Gastroesophageal sphincter (tissue), 4 donors: ENCODE data around the gene AGBL4. TPM values are rescaled to one million over a fixed set of nuclear protein-coding genes. Genes with fewer than 3 reads are reported as not detected.

Source experiments
- ATAC-seq: fragments of 150-250 bp; one replicate; pipeline ENCODE4 v1.9.1; 2016; ENCODE audit warnings: mild to moderate bottlenecking, moderate library complexity
- H3K27ac ChIP-seq, 4 donors: fragments of 200-600 bp; sonication (generic) in 3 of 4; 1 replicate in 3 of 4; 2 replicates in 1 of 4; pipeline ENCODE4 v1.5.1; 2016 to 2019
- H3K27me3 ChIP-seq: fragments of 200-600 bp; sonication (generic); one replicate; pipeline ENCODE4 v1.5.1; 2019
- H3K36me3 ChIP-seq, 2 donors: fragments of 200-600 bp; sonication (generic); one replicate each; pipeline ENCODE4 v1.5.1; 2019; ENCODE audit warnings: control low read depth in 1 of 2
- H3K4me1 ChIP-seq, 3 donors: fragments of 200-600 bp; sonication (generic); 1 replicate in 2 of 3; 2 replicates in 1 of 3; pipeline ENCODE4 v1.5.1; 2016 to 2019; ENCODE audit warnings: control low read depth in 2 of 3
- H3K4me3 ChIP-seq, 2 donors: fragments of 200-600 bp; sonication (generic); one replicate each; pipeline ENCODE4 v1.5.1; 2019; ENCODE audit warnings: mild to moderate bottlenecking in 1 of 2, moderate library complexity in 1 of 2
- H3K9me3 ChIP-seq, 3 donors: fragments of 200-600 bp; sonication (generic); one replicate each; pipeline ENCODE4 v1.5.1; 2017 to 2019; ENCODE audit warnings: control low read depth in 2 of 3
- EP300 ChIP-seq: sonication (generic); formaldehyde crosslinking; IDR thresholded peaks from one replicate; pipeline ENCODE4 v1.6.1; 2017; ENCODE audit warnings: antibody characterized with exemption, mild to moderate bottlenecking
- POLR2A ChIP-seq, 2 donors: fragments of 450-650 bp; IDR thresholded peaks; one replicate each; pipeline ENCODE4 v1.6.1; 2017; ENCODE audit warnings: antibody characterized with exemption in 2 of 2, mild to moderate bottlenecking in 2 of 2, moderate library complexity in 1 of 2
- POLR2AphosphoS5 ChIP-seq: sonication (generic); formaldehyde crosslinking; IDR thresholded peaks from one replicate; pipeline ENCODE4 v1.6.1; 2017; ENCODE audit warnings: antibody characterized with exemption
- WGBS, 2 donors: methylation state at CpG; one replicate each; pipeline ENCODE4 v1.1.5; 2018; ENCODE audit warnings: low coverage in 1 of 2; 5-methylcytosine and 5-hydroxymethylcytosine counted together
- total RNA-seq, 4 donors: library from RNA; depleted of rRNA; stranded (reverse); fragments of >200 nt; gene quantifications; one replicate each; pipeline ENCODE4 v1.1.0, GENCODE V29; 2016
- TF ChIP-seq, protein P1 (sequence below), 4 experiments: fragments of 200-600 bp in 2 of 4; fragments of 450-650 bp in 2 of 4; sonication (generic) in 1 of 4; IDR thresholded peaks; one replicate each; pipeline ENCODE4 v1.5.1; 2017 to 2019; ENCODE audit warnings: antibody characterized with exemption in 4 of 4, mild to moderate bottlenecking in 2 of 4, moderate library complexity in 2 of 4

Gene AGBL4
- total RNA-seq, 4 donors from 2014 or later, result 1.6 TPM; not detected in 3

DNA sequence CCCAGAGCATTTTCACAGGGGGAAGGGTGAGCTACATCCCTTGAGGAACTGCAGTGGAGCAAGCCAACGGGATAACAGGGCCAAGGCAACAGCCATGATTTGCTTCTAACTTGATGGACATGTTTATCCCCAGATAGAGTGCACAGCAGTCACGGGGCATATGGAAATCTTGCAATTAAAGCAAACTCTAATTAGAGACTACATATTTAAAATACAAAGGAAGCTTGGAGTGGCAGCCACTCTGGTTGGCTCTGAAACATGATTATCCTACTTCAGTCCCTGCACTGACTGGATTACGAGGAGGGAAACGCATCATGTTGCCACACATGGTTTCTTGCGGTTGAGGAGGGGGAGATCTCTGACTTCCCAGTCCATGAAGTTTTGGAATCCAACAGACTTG, 1307.8 kb downstream of the AGBL4 start:
- H3K27ac ChIP-seq, result no peak overlapping the region
- no peak for ATAC-seq
- H3K27me3 ChIP-seq, result no peaks in the 10 kb centered on the region
- H3K9me3 ChIP-seq, result no peaks in the 10 kb centered on the region
- TF ChIP-seq POLR2A (IDR thresholded peaks at IDR 0.05) (no peak), POLR2AphosphoS5 (no peak), EP300 (no peak)
- TF ChIP-seq, protein P1, sequence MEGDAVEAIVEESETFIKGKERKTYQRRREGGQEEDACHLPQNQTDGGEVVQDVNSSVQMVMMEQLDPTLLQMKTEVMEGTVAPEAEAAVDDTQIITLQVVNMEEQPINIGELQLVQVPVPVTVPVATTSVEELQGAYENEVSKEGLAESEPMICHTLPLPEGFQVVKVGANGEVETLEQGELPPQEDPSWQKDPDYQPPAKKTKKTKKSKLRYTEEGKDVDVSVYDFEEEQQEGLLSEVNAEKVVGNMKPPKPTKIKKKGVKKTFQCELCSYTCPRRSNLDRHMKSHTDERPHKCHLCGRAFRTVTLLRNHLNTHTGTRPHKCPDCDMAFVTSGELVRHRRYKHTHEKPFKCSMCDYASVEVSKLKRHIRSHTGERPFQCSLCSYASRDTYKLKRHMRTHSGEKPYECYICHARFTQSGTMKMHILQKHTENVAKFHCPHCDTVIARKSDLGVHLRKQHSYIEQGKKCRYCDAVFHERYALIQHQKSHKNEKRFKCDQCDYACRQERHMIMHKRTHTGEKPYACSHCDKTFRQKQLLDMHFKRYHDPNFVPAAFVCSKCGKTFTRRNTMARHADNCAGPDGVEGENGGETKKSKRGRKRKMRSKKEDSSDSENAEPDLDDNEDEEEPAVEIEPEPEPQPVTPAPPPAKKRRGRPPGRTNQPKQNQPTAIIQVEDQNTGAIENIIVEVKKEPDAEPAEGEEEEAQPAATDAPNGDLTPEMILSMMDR (IDR thresholded peaks at IDR 0.05), result no peak
- no peaks in the 10 kb centered on the region for H3K36me3 ChIP-seq
- WGBS, 2 donors, result 83 to 100% methylated on average over 3 to 5 of the region's 5 CpGs
- no peaks in the 10 kb centered on the region for H3K4me1 ChIP-seq
- no peak overlapping the region for H3K4me3 ChIP-seq

DNA sequence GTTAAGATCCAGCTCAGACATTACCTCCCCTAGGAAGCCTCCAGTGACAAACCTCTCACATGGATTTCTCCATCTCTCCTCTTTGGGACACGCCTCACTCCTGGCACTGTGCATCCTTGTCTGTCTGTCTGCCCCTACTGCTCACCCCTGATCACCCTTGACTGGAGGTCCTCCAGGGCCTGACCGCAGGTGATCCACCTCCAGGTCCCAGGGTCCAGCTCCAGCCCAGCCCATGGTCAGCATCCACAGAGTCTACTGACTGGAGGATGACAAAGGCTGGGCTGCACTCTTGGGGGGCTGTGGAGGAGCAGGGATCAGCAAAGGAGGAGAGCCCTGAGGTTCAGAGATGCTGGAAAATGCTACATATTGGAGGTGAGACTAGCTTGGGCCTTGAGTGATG, 1312.8 kb downstream of the AGBL4 start:
- H3K27me3 ChIP-seq, result no peaks in the 10 kb centered on the region
- no peaks in the 10 kb centered on the region for H3K4me1 ChIP-seq
- ATAC-seq, result no peak
- no peak overlapping the region for H3K4me3 ChIP-seq
- 73 to 100% methylated on average over 2 of the region's 2 CpGs for WGBS, 2 donors
- no peaks in the 10 kb centered on the region for H3K36me3 ChIP-seq
- TF ChIP-seq, protein P1 (IDR thresholded peaks at IDR 0.05), result no peak
- TF ChIP-seq POLR2AphosphoS5 (no peak), POLR2A (IDR thresholded peaks at IDR 0.05) (no peak), EP300 (no peak)
- H3K27ac ChIP-seq, result no peak overlapping the region
- H3K9me3 ChIP-seq, result no peaks in the 10 kb centered on the region

DNA sequence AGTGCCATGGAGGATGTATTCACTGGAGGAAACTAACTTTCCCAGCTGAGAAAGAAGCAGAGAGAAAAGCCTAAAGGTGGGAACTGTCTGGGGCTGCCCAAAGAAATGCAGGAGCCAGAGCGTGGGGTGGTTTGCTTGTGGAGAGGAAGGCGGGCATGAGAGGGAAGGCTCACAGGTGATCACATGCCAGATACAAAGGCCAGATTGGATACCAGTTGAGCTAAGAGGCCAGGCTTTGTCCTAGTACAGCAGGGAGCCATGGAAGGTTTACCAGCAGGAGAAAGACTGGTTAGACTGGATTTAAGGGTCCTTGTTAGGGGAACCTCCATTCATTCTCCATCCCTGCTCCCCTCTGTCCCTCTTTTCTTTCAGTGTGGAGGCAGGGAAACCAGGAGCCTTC, 1313.4 kb downstream of the AGBL4 start:
- Histone ChIP-seq H3K27me3 (no peaks in the 10 kb centered on the region), H3K36me3 (no peaks in the 10 kb centered on the region), H3K27ac (no peak overlapping the region), H3K9me3 (no peaks in the 10 kb centered on the region), H3K4me1 (no peaks in the 10 kb centered on the region), H3K4me3 (no peak overlapping the region)
- TF ChIP-seq POLR2A (IDR thresholded peaks at IDR 0.05) (no peak), EP300 (no peak), POLR2AphosphoS5 (no peak)
- TF ChIP-seq, protein P1 (IDR thresholded peaks at IDR 0.05), result no peak
- no peak for ATAC-seq
- whole genome bisulfite sequencing, 2 donors, result 69 to 77% methylated on average over 2 of the region's 2 CpGs

DNA sequence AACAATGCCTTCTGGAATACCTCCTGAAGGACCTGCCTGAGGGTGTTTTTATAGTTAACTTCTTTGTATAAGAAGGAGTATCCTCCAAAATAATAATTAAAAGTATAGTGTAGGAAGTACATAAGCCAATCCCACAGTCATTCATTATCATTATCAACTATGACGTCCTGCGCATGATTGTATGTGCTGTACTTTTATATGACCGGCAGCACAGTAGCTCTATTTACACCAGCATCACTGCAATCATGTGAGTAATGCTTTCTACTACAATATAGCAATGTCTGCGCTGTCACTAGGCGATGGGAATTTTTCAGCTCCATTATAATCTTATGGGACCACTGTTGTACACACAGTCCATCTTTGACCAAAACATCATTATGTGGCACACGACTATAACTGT, 1319.0 kb downstream of the AGBL4 start:
- no peak overlapping the region for H3K4me3 ChIP-seq
- no peak for ATAC-seq
- no peaks in the 10 kb centered on the region for H3K4me1 ChIP-seq
- H3K27ac ChIP-seq, result no peak overlapping the region
- 75 to 78% methylated on average over 6 of the region's 6 CpGs for WGBS, 2 donors
- H3K27me3 ChIP-seq, result peaks cover 6% of the 10 kb centered on the region
- TF ChIP-seq EP300 (no peak), POLR2A (IDR thresholded peaks at IDR 0.05) (no peak)
- TF ChIP-seq, protein P1 (IDR thresholded peaks at IDR 0.05), result no peak
- H3K9me3 ChIP-seq, result no peaks in the 10 kb centered on the region
- no peaks in the 10 kb centered on the region for H3K36me3 ChIP-seq

DNA sequence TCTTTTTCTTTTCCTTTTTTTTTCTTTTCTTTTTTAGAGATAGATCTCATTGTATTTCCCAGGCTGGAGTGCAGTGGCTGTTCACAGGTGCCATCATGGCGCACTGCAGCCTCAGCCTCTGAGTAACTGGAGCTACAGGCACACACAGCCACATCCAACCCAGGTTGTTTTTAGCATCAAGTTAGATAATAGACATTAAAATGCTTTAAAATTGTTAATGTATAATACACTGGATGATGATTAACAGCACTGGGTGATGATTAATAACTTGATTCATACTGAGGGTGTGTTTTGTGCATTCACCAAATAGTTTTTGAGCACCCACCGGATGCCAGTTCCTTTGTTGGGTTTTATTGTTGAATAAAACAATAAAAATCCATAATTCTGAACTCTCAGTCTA, 1322.3 kb downstream of the AGBL4 start:
- Histone ChIP-seq H3K36me3 (no peaks in the 10 kb centered on the region), H3K4me1 (no peaks in the 10 kb centered on the region), H3K27ac (no peak overlapping the region), H3K4me3 (no peak overlapping the region), H3K9me3 (no peaks in the 10 kb centered on the region), H3K27me3 (peaks cover 21% of the 10 kb centered on the region)
- TF ChIP-seq POLR2A (IDR thresholded peaks at IDR 0.05) (no peak), EP300 (no peak), POLR2AphosphoS5 (no peak)
- TF ChIP-seq, protein P1 (IDR thresholded peaks at IDR 0.05), result no peak
- ATAC-seq, result no peak
- WGBS, 2 donors, result 100% methylated on average over 2 of the region's 2 CpGs; no CpG with 5 or more reads in 1 of the 2 donors
